T-cell (primary cell): ENCODE results near the gene BSG. TPM values are rescaled to one million over a fixed set of nuclear protein-coding genes. Genes with fewer than 3 reads are reported as not detected.

ENCODE experiments used
- ATAC-seq, 4 experiments: fragments of 200-7000 bp in 3 of 4; fragments of 150-1000 bp in 1 of 4; cut with Tn5 transposase; replicated peaks in 1 of 4; 1 replicate in 3 of 4; 2 replicates in 1 of 4; pipeline ENCODE4 v1.10.0; 2021; ENCODE audit warnings: moderate library complexity in 3 of 4, mild to moderate bottlenecking in 2 of 4, moderate number of reproducible peaks in 1 of 4
- CTCF ChIA-PET, 2 donors: fragments of 300-600 bp; sonication (Branson Sonifier 250); formaldehyde crosslinking; loops; one replicate each; lab custom pipeline; 2022; ENCODE audit warnings: antibody characterized with exemption in 2 of 2; lab: Charles Lee
- POLR2A ChIA-PET, 2 donors: fragments of 300-600 bp; sonication (Branson Sonifier 250); formaldehyde crosslinking; loops; one replicate each; lab custom pipeline; 2022; ENCODE audit warnings: antibody characterized with exemption in 2 of 2; lab: Charles Lee
- DNase-seq, 35 experiments: peaks; one replicate each; pipeline versions ENCODE4 v3.0.0 to v3.0.0-alpha.2; 2013 to 2023
- H3K27ac ChIP-seq: one replicate; pipeline ENCODE4 v1.5.1; 2013; ENCODE audit warnings: low read length
- H3K27me3 ChIP-seq, 2 experiments: replicated peaks in 1 of 2; 1 replicate in 1 of 2; 2 replicates in 1 of 2; pipeline versions ENCODE4 v1.6.1 to v1.7.0; 2013; ENCODE audit warnings: low read length in 1 of 2, mixed read lengths in 1 of 2; ENCODE audit not compliant: control insufficient read depth in 2 of 2, insufficient read depth in 2 of 2; ENCODE audit errors: extremely low read depth in 1 of 2
- H3K36me3 ChIP-seq, 2 donors: 1 replicate in 1 of 2; 2 replicates in 1 of 2; pipeline versions ENCODE4 v1.6.1 to v1.7.0; 2013; ENCODE audit warnings: low read length in 1 of 2; ENCODE audit not compliant: control insufficient read depth in 2 of 2, insufficient read depth in 1 of 2; ENCODE audit errors: extremely low read depth in 1 of 2
- H3K4me1 ChIP-seq, 2 experiments: 1 replicate in 1 of 2; 2 replicates in 1 of 2; pipeline versions ENCODE4 v1.6.1 to v1.7.0; 2013; ENCODE audit warnings: low read length in 2 of 2, mixed read lengths in 1 of 2; ENCODE audit not compliant: insufficient read depth in 2 of 2, control insufficient read depth in 1 of 2; ENCODE audit errors: extremely low read depth in 1 of 2
- H3K4me3 ChIP-seq, 2 donors: 1 replicate in 1 of 2; 2 replicates in 1 of 2; pipeline versions ENCODE4 v1.5.1 to v1.7.0; 2013; ENCODE audit warnings: mild to moderate bottlenecking in 2 of 2, low read length in 1 of 2, moderate library complexity in 1 of 2; ENCODE audit not compliant: control insufficient read depth in 1 of 2; ENCODE audit errors: extremely low read depth in 1 of 2
- H3K9me3 ChIP-seq: 2 replicates; pipeline ENCODE4 v1.7.0; 2013
- H3K27ac Mint-ChIP-seq, 2 donors: one replicate each; pipeline ENCODE4 v1.8.0; 2020 to 2021; ENCODE audit warnings: mild to moderate bottlenecking in 2 of 2, mixed read lengths in 2 of 2
- H3K27me3 Mint-ChIP-seq, 2 donors: one replicate each; pipeline ENCODE4 v1.8.0; 2021 to 2022; ENCODE audit warnings: mixed read lengths in 2 of 2
- H3K36me3 Mint-ChIP-seq: one replicate; pipeline ENCODE4 v1.8.0; 2021; ENCODE audit warnings: mixed read lengths
- H3K4me1 Mint-ChIP-seq, 3 donors: one replicate each; pipeline ENCODE4 v1.8.0; 2020 to 2022; ENCODE audit warnings: mixed read lengths in 3 of 3, mild to moderate bottlenecking in 1 of 3
- H3K4me3 Mint-ChIP-seq, 3 donors: one replicate each; pipeline ENCODE4 v1.8.0; 2020 to 2022; ENCODE audit warnings: mild to moderate bottlenecking in 3 of 3, mixed read lengths in 3 of 3, moderate library complexity in 3 of 3
- H3K9me3 Mint-ChIP-seq, 3 donors: one replicate each; pipeline ENCODE4 v1.8.0; 2020 to 2022; ENCODE audit warnings: mixed read lengths in 3 of 3
- WGBS: methylation state at CpG from one replicate; pipeline ENCODE4 v1.1.5; 2013; ENCODE audit warnings: missing lambda C conversion rate; ENCODE audit not compliant: insufficient coverage; 5-methylcytosine and 5-hydroxymethylcytosine counted together
- total RNA-seq, 35 experiments: library from RNA in 6 of 35; stranded (reverse) in 6 of 35; fragments of 120-200 nt in 1 of 35; gene quantifications; one replicate each; pipeline versions ENCODE4 v1.2.1 to v1.2.4 and lab custom pipeline; 2013 to 2026

The BSG gene
- total RNA-seq, 5 donors from 2014 or later (not counting 1 experiment from before 2014, with no cell fraction given) = 89.3 to 165 (median 152) TPM

- under 1% methylated on average over 92 of the region's 132 CpGs for WGBS
Measured at GRCh38 chr19:589693-590395, 17.4 kb downstream of the BSG start, which contains the start of gene HCN2. Gene HCN2, plus strand, starts transcription at chr19:589881. Its CDS starts 65 bp downstream, at chr19:589946.

DNA sequence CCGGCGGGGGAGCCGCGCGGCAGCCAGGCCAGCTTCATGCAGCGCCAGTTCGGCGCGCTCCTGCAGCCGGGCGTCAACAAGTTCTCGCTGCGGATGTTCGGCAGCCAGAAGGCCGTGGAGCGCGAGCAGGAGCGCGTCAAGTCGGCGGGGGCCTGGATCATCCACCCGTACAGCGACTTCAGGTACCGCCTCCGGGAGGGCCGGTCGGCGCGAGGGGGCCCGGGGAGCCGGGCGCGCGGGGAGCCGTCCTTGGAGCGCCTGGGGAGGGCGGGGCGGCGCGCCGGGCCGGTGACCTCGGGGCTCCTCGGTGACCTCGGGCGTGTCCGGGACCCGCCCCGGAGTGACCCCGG, 18.0 kb downstream of the BSG start:
- no peaks in the 10 kb centered on the region for H3K36me3 ChIP-seq
- Mint-ChIP-seq H3K4me3 (peak overlapping the region in 2 of 3 donors; percentile 21 to 53), H3K27me3 (peaks cover 4 to 20% of the 10 kb centered on the region in 2 donors), H3K4me1 (peaks cover 0 to 15% (median 10%) of the 10 kb centered on the region in 3 donors), H3K9me3 (no peaks in the 10 kb centered on the region), H3K27ac (no peak overlapping the region), H3K36me3 (no peaks in the 10 kb centered on the region)
- CTCF ChIA-PET = no interaction called here
- no peaks in the 10 kb centered on the region for H3K9me3 ChIP-seq
- DNase-seq (peak in 23 of 35 experiments; percentile 13 to 55 (median 36)), ATAC-seq (peak; percentile 53 to 60 (median 57))
- no peak overlapping the region for H3K27ac ChIP-seq
- peak overlapping the region in 1 of 2 donors; percentile 35 for H3K4me3 ChIP-seq
- WGBS = under 1% methylated on average over 42 of the region's 50 CpGs
- POLR2A ChIA-PET = no interaction called here
- H3K4me1 ChIP-seq = peaks cover 0 to 28% of the 10 kb centered on the region in 2 experiments
- H3K27me3 ChIP-seq = peaks cover 0 to 68% of the 10 kb centered on the region in 2 experiments

More at GRCh38 chr19:589693-590395, 17.4 kb downstream of the BSG start, which contains the start of gene HCN2:
- ATAC-seq (peak in 3 of 4 experiments; percentile 3 to 11 (median 10)), DNase-seq (no peak)
- peaks cover 0 to 68% of the 10 kb centered on the region in 2 experiments for H3K27me3 ChIP-seq
- Mint-ChIP-seq H3K4me3 (peak within 1 kb of the TSS; percentile 28 to 53 (median 49)), H3K27me3 (peaks cover 4 to 20% of the 10 kb centered on the region in 2 donors), H3K36me3 (no peaks in the 10 kb centered on the region), H3K9me3 (no peaks in the 10 kb centered on the region), H3K4me1 (peaks cover 0 to 15% (median 10%) of the 10 kb centered on the region in 3 donors), H3K27ac (no peak within 1 kb of the TSS)
- no peaks in the 10 kb centered on the region for H3K36me3 ChIP-seq
- no peak within 1 kb of the TSS for H3K27ac ChIP-seq
- peak within 1 kb of the TSS in 1 of 2 donors; percentile 45 for H3K4me3 ChIP-seq
- H3K4me1 ChIP-seq = peaks cover 0 to 28% of the 10 kb centered on the region in 2 experiments
- CTCF ChIA-PET = interaction anchor here in 1 of 2 donors (0.6 kb wide), 1 partner anchor 27 kb away, joined by 6 read pairs; no protein-coding TSS in a partner anchor
- POLR2A ChIA-PET = no interaction called here
- H3K9me3 ChIP-seq = no peaks in the 10 kb centered on the region

DNA sequence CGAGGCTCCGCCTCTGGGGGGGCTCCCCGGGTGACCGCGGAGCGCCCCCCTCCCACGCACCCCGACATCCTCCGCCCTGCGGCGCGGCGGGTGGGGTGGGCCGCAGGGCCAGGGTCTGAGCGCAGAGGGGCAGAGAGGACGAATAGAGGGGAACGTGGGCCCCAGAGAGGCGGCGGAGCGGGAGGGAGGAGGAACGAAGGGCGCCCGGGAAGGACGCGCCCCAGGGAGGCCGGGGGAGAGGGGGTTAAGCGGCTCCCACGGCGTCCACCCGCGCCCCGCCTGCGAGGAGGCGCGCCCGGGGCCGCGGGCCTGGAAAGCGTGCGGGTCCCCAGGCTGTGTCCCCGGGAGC, 18.3 kb downstream of the BSG start:
- Mint-ChIP-seq H3K9me3 (no peaks in the 10 kb centered on the region), H3K27ac (no peak overlapping the region), H3K4me3 (peak overlapping the region in 1 of 3 donors; percentile 53), H3K4me1 (peaks cover 0 to 15% (median 10%) of the 10 kb centered on the region in 3 donors), H3K27me3 (peaks cover 4 to 20% of the 10 kb centered on the region in 2 donors), H3K36me3 (no peaks in the 10 kb centered on the region)
- peak overlapping the region in 1 of 2 donors; percentile 35 for H3K4me3 ChIP-seq
- ATAC-seq (no peak), DNase-seq (no peak)
- peaks cover 0 to 28% of the 10 kb centered on the region in 2 experiments for H3K4me1 ChIP-seq
- ChIA-PET CTCF (no interaction called here), POLR2A (no interaction called here)
- no peaks in the 10 kb centered on the region for H3K9me3 ChIP-seq
- peaks cover 0 to 67% of the 10 kb centered on the region in 2 experiments for H3K27me3 ChIP-seq
- WGBS = 12% methylated on average over 27 of the region's 41 CpGs
- H3K36me3 ChIP-seq = no peaks in the 10 kb centered on the region
- no peak overlapping the region for H3K27ac ChIP-seq

GRCh38 chr19:591099-591958, 18.9 kb downstream of the BSG start:
- Histone ChIP-seq H3K36me3 (no peaks in the 10 kb centered on the region), H3K27me3 (peaks cover 0 to 62% of the 10 kb centered on the region in 2 experiments), H3K4me1 (peaks cover 0 to 28% of the 10 kb centered on the region in 2 experiments), H3K4me3 (no peak overlapping the region), H3K27ac (no peak overlapping the region), H3K9me3 (no peaks in the 10 kb centered on the region)
- ChIA-PET CTCF (no interaction called here), POLR2A (no interaction called here)
- no peak for ATAC-seq
- 39% methylated on average over 71 of the region's 75 CpGs for WGBS
- H3K9me3 Mint-ChIP-seq = no peaks in the 10 kb centered on the region
- no peak for DNase-seq
- peaks cover 4 to 20% of the 10 kb centered on the region in 2 donors for H3K27me3 Mint-ChIP-seq
- H3K4me1 Mint-ChIP-seq = peaks cover 0 to 15% (median 10%) of the 10 kb centered on the region in 3 donors
- H3K27ac Mint-ChIP-seq = no peak overlapping the region
- peak overlapping the region in 2 of 3 donors; percentile 37 to 49 for H3K4me3 Mint-ChIP-seq
- H3K36me3 Mint-ChIP-seq = no peaks in the 10 kb centered on the region

DNA sequence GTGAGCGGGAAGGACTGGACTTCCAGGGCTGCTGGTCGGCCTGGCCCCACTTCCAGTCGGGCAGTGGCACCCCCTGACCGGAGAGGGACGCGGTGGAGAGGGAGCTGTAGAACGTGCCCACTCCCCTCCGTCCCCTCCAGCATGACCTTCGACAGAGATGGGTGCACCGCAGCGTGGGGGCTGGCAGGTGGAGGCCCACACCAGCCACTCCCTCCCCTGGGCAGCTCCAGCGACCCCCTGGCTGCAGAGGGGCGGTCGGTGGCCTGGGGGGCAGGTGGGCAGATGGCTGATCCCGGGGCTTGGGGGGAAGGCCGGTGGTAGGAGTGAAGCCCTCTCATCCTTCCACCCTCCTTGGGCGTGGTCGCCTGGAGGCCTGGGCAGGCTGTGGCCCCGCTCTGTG, 19.7 kb downstream of the BSG start:
- 76% methylated on average over 7 of the region's 19 CpGs for WGBS
- H3K36me3 Mint-ChIP-seq = no peaks in the 10 kb centered on the region

DNA sequence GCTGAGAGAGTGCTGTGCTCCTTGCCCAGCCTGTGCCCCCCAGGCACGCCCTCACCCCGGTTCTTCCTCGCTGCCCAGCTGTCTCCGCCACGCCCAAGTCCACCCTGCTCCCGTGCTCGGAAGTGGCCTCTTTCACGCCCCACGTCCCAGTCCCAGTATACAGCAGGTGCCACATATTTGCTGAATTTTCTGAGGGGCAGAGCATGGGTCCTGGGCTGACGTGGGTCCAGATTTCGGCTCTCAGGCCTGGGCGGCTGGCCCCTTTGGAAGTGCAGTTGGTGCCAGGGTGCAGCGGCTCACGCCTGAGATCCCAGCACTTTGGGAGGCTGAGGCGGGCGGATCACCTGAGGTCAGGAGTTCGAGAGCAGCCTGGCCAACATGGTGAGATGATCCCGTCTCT, 20.7 kb downstream of the BSG start:
- no peaks in the 10 kb centered on the region for H3K9me3 ChIP-seq
- Mint-ChIP-seq H3K9me3 (no peaks in the 10 kb centered on the region), H3K27me3 (peaks cover 2 to 19% of the 10 kb centered on the region in 2 donors), H3K4me3 (no peak overlapping the region), H3K4me1 (peaks cover 0 to 13% (median 9%) of the 10 kb centered on the region in 3 donors), H3K36me3 (no peaks in the 10 kb centered on the region), H3K27ac (no peak overlapping the region)
- POLR2A ChIA-PET = no interaction called here
- ATAC-seq (no peak), DNase-seq (no peak)
- CTCF ChIA-PET = no interaction called here
- H3K27ac ChIP-seq = no peak overlapping the region
- H3K4me3 ChIP-seq = no peak overlapping the region
- H3K4me1 ChIP-seq = peaks cover 0 to 24% of the 10 kb centered on the region in 2 experiments
- peaks cover 0 to 51% of the 10 kb centered on the region in 2 experiments for H3K27me3 ChIP-seq
- WGBS = 92% methylated on average over 15 of the region's 18 CpGs
- no peaks in the 10 kb centered on the region for H3K36me3 ChIP-seq

More for the DNA sequence above, 19.7 kb downstream of the BSG start:
- Histone ChIP-seq H3K4me1 (peaks cover 0 to 28% of the 10 kb centered on the region in 2 experiments), H3K4me3 (no peak overlapping the region), H3K27me3 (peaks cover 0 to 61% of the 10 kb centered on the region in 2 experiments), H3K27ac (no peak overlapping the region), H3K9me3 (no peaks in the 10 kb centered on the region), H3K36me3 (no peaks in the 10 kb centered on the region)
- DNase-seq (no peak), ATAC-seq (no peak)
- Mint-ChIP-seq H3K27me3 (peaks cover 4 to 20% of the 10 kb centered on the region in 2 donors), H3K4me1 (peaks cover 0 to 15% (median 10%) of the 10 kb centered on the region in 3 donors), H3K27ac (no peak overlapping the region), H3K4me3 (no peak overlapping the region), H3K9me3 (no peaks in the 10 kb centered on the region)
- ChIA-PET CTCF (no interaction called here), POLR2A (interaction anchor here in 1 of 2 donors (0.5 kb wide), 1 partner anchor 1727 kb away, joined by 5 read pairs; no protein-coding TSS in a partner anchor)
